HG02885 (cell line): ENCODE data around the gene ZNF280B.
"Not testable (repeated sequence)": the region's sequence is repeated elsewhere in the genome, so short reads cannot be mapped to it uniquely, and the experiment has no call there.

Experiments
- ATAC-seq: cut with Tn5 transposase; IDR thresholded peaks from one replicate; pipeline ENCODE4 v1.9.1; 2021; ENCODE audit warnings: mild to moderate bottlenecking; ENCODE audit not compliant: unreplicated experiment, poor library complexity

The ZNF280B gene

GRCh38 chr22:22535662-22536061 lies 27.1 kb upstream of the ZNF280B start:
- ATAC-seq: no peak

- no peak for ATAC-seq
Measured at GRCh38 chr22:22534604-22535415, 26.3 kb upstream of the ZNF280B start.

GRCh38 chr22:22533863-22534262 lies 25.3 kb upstream of the ZNF280B start:
- no peak for ATAC-seq

GRCh38 chr22:22533417-22533816 lies 24.9 kb upstream of the ZNF280B start:
- no peak for ATAC-seq

- ATAC-seq: not testable (repeated sequence)
Measured at GRCh38 chr22:22532547-22533071, 24.1 kb upstream of the ZNF280B start.

- ATAC-seq: no peak
Measured at GRCh38 chr22:22531770-22532546, 23.4 kb upstream of the ZNF280B start.

- no peak for ATAC-seq
Measured at GRCh38 chr22:22528780-22529179, 20.2 kb upstream of the ZNF280B start.

GRCh38 chr22:22527312-22527711 lies 18.8 kb upstream of the ZNF280B start:
- ATAC-seq: no peak

- no peak for ATAC-seq
Measured at GRCh38 chr22:22526125-22526912, 17.8 kb upstream of the ZNF280B start.

GRCh38 chr22:22523494-22523893 lies 15.0 kb upstream of the ZNF280B start:
- ATAC-seq: no peak

- no peak for ATAC-seq
Measured at GRCh38 chr22:22521631-22522030, 13.1 kb upstream of the ZNF280B start.

- ATAC-seq: no peak
Measured at GRCh38 chr22:22520667-22521602, 12.4 kb upstream of the ZNF280B start.

- no peak for ATAC-seq
Measured at GRCh38 chr22:22520020-22520656, 11.6 kb upstream of the ZNF280B start, which contains the start of gene ZNF280A. Gene ZNF280A, minus strand, starts transcription at chr22:22520270. Its CDS starts 4,640 bp downstream, at chr22:22515630.

GRCh38 chr22:22519591-22519990 lies 11.0 kb upstream of the ZNF280B start:
- no peak for ATAC-seq

- ATAC-seq: no peak
Measured at GRCh38 chr22:22516992-22517391, 8.4 kb upstream of the ZNF280B start.

- ATAC-seq: no peak
Measured at GRCh38 chr22:22515890-22516289, 7.3 kb upstream of the ZNF280B start.

- not testable (repeated sequence) for ATAC-seq
Measured at GRCh38 chr22:22514431-22514830, 5.9 kb upstream of the ZNF280B start.

GRCh38 chr22:22513619-22514018 lies 5.1 kb upstream of the ZNF280B start:
- no peak for ATAC-seq

- no peak for ATAC-seq
Measured at GRCh38 chr22:22512951-22513350, 4.4 kb upstream of the ZNF280B start.
